Fibroblast of lung (primary cell): Measurements from ENCODE around the gene BABAM2. TPM values are rescaled to one million over a fixed set of nuclear protein-coding genes. Genes with fewer than 3 reads are reported as not detected.

Source experiments
- DNase-seq, 2 donors: peaks; one replicate each; pipeline versions ENCODE4 v3.0.0 to v3.0.0-alpha.2; 2010; ENCODE audit warnings: low read depth in 2 of 2
- H2AFZ ChIP-seq: 2 replicates; pipeline ENCODE4 v1.5.1; 2012; ENCODE audit warnings: low read length, control low read depth, inconsistent platforms
- H3K27ac ChIP-seq: 2 replicates; pipeline ENCODE4 v1.5.1; 2011; ENCODE audit warnings: low read length, control low read depth; ENCODE audit not compliant: insufficient read depth
- H3K27me3 ChIP-seq: 2 replicates; pipeline ENCODE4 v1.5.1; 2011; ENCODE audit warnings: mild to moderate bottlenecking, low read length; ENCODE audit not compliant: control insufficient read depth, insufficient read depth
- H3K36me3 ChIP-seq: 2 replicates; pipeline ENCODE4 v1.5.1; 2011; ENCODE audit warnings: low read length; ENCODE audit not compliant: control insufficient read depth, insufficient read depth
- H3K4me1 ChIP-seq: 2 replicates; pipeline ENCODE4 v1.5.1; 2011; ENCODE audit warnings: low read length; ENCODE audit not compliant: control insufficient read depth, insufficient read depth; ENCODE audit errors: extremely low read depth
- H3K4me2 ChIP-seq: 2 replicates; pipeline ENCODE4 v1.5.1; 2011; ENCODE audit warnings: low read length, control low read depth; ENCODE audit not compliant: insufficient read depth; ENCODE audit errors: extremely low read depth
- H3K4me3 ChIP-seq, 4 experiments: fragments of 200-600 bp in 1 of 4; sonication (generic) in 1 of 4; replicated peaks in 1 of 4; 2 replicates each; pipeline ENCODE4 v1.5.1; 2011 to 2016; ENCODE audit warnings: low read length in 4 of 4, low read depth in 3 of 4, mild to moderate bottlenecking in 3 of 4, control low read depth in 2 of 4, inconsistent platforms in 1 of 4, mixed read lengths in 1 of 4; ENCODE audit not compliant: insufficient read depth in 1 of 4; ENCODE audit errors: control extremely low read depth in 1 of 4
- H3K79me2 ChIP-seq: 2 replicates; pipeline ENCODE4 v1.5.1; 2012; ENCODE audit warnings: mild to moderate bottlenecking, low read length, inconsistent platforms; ENCODE audit not compliant: control insufficient read depth, insufficient read depth
- H3K9ac ChIP-seq: 2 replicates; pipeline ENCODE4 v1.5.1; 2011; ENCODE audit warnings: mild to moderate bottlenecking, low read length, control low read depth; ENCODE audit not compliant: insufficient read depth
- H3K9me3 ChIP-seq: 2 replicates; pipeline ENCODE4 v1.5.1; 2012; ENCODE audit warnings: low read depth, low read length; ENCODE audit not compliant: control insufficient read depth, insufficient read depth
- H4K20me1 ChIP-seq: 2 replicates; pipeline ENCODE4 v1.5.1; 2011; ENCODE audit warnings: low read length; ENCODE audit not compliant: control insufficient read depth, insufficient read depth; ENCODE audit errors: extremely low read depth
- EZH2 ChIP-seq: IDR thresholded peaks from 2 replicates; pipeline ENCODE4 v1.5.1; 2012; ENCODE audit warnings: low read length, control low read depth, mild to moderate bottlenecking; ENCODE audit errors: missing control alignments
- polyA plus RNA-seq, 2 donors: library from polyadenylated mRNA; depleted of rRNA in 1 of 2; stranded (reverse) in 1 of 2; unstranded in 1 of 2; fragments of >200 nt; gene quantifications; 2 replicates each; pipeline ENCODE4 v1.2.1, GENCODE V29; 2011 to 2012; ENCODE audit warnings: missing spikeins in 1 of 2
- total RNA-seq: library from RNA; depleted of rRNA; stranded (reverse); fragments of >200 nt; gene quantifications from 2 replicates; pipeline ENCODE4 v1.2.1, GENCODE V29; 2014
- TF ChIP-seq, protein P1 (sequence below), 2 donors: IDR thresholded peaks in 1 of 2; conservative IDR thresholded peaks in 1 of 2; 1 replicate in 1 of 2; 2 replicates in 1 of 2; pipeline ENCODE4 v1.5.1; 2011 to 2012; ENCODE audit warnings: low read length in 2 of 2, control low read depth in 1 of 2, inconsistent platforms in 1 of 2, low read depth in 1 of 2, mild to moderate bottlenecking in 1 of 2

BABAM2 gene
- total and polyA plus RNA-seq, 2 donors (not counting 1 experiment from before 2014, with no cell fraction given), result 25.6 to 33.4 TPM

DNA sequence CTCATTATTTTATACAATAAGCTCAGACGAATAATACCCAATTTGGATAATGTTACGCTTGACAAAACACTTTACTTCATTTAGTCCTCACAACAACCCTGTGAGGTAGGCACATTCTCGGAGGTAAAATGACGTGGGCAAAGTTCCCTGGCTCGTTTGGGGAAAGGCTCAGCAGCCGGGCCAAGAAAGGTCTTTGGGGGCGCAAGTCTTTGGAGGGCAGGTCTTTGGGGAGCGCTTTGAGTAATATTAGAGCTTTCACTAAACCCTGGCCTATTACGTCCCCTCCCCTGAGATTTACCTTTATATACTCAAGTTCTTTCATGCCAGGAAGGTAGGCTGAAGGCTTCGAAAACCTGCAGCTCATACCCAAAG is 769 bp upstream of the BABAM2 start:
- Histone ChIP-seq H3K4me1 (peaks cover 14% of the 10 kb centered on the region), H3K36me3 (no peaks in the 10 kb centered on the region), H3K9ac (peak overlapping the region; percentile 93), H3K27me3 (no peaks in the 10 kb centered on the region), H3K27ac (peak overlapping the region; percentile 96), H3K9me3 (no peaks in the 10 kb centered on the region), H3K79me2 (peaks cover 6% of the 10 kb centered on the region), H3K4me2 (peak overlapping the region; percentile 93), H3K4me3 (peak overlapping the region; percentile 67 to 92 (median 86)), H2AFZ (peak overlapping the region; percentile 93), H4K20me1 (no peaks in the 10 kb centered on the region)
- DNase-seq, result peak in 1 of 2 donors; percentile 40
- no peak for TF ChIP-seq EZH2
- TF ChIP-seq, protein P1, sequence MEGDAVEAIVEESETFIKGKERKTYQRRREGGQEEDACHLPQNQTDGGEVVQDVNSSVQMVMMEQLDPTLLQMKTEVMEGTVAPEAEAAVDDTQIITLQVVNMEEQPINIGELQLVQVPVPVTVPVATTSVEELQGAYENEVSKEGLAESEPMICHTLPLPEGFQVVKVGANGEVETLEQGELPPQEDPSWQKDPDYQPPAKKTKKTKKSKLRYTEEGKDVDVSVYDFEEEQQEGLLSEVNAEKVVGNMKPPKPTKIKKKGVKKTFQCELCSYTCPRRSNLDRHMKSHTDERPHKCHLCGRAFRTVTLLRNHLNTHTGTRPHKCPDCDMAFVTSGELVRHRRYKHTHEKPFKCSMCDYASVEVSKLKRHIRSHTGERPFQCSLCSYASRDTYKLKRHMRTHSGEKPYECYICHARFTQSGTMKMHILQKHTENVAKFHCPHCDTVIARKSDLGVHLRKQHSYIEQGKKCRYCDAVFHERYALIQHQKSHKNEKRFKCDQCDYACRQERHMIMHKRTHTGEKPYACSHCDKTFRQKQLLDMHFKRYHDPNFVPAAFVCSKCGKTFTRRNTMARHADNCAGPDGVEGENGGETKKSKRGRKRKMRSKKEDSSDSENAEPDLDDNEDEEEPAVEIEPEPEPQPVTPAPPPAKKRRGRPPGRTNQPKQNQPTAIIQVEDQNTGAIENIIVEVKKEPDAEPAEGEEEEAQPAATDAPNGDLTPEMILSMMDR (conservative IDR thresholded peaks at IDR 0.05 in 1 of 2, IDR thresholded peaks at IDR 0.05 in 1 of 2; ENCODE audit: low read depth in 1 of 2, low read length in 2 of 2), result no peak

DNA sequence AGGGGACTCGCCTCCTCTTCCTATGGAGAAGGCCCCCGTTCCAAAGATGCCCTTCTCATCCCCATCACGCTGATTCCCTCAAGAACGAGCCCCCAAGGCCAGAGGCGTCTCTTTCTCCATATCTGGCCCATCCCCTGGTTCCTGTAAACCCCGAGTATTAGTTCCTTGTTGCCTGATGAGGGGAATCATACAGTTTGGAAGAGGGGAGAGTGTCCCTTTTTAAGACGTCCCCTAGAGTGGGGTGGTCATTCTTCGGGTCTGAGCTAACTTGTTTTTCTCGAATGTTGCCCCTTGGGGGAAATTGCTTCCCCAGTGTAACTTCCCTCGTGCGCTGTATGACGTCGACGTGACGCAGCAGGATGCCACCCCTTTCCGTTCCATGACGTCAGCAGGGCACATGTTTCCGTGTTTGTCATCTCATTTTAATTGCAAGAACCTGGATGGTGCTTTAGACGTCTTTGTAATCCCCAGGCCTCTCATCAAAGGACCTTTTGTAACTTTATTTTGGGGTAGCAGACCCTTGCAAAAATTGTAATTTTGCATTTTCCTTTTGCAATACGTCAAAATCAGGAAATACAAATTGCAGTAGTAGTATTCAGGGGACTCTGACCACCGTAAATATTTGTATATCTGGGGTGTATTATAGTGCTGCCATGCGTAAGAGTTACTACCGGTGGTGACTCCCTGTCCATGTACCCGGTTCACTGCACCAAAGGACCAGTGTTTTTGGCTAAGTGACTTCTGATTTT is 569 bp downstream of the BABAM2 start:
- Histone ChIP-seq H3K27ac (peak overlapping the region; percentile 96), H3K79me2 (peaks cover 6% of the 10 kb centered on the region), H4K20me1 (no peaks in the 10 kb centered on the region), H3K4me3 (peak overlapping the region; percentile 67 to 92 (median 82)), H3K27me3 (no peaks in the 10 kb centered on the region), H2AFZ (peak overlapping the region; percentile 79), H3K9me3 (no peaks in the 10 kb centered on the region), H3K9ac (peak overlapping the region; percentile 93), H3K4me1 (peaks cover 9% of the 10 kb centered on the region), H3K36me3 (no peaks in the 10 kb centered on the region), H3K4me2 (peak overlapping the region; percentile 84)
- DNase-seq, result peak; percentile 70 to 90
- TF ChIP-seq, protein P1 (conservative IDR thresholded peaks at IDR 0.05 in 1 of 2, IDR thresholded peaks at IDR 0.05 in 1 of 2; ENCODE audit: low read depth in 1 of 2, low read length in 2 of 2), result no peak
- no peak for TF ChIP-seq EZH2

DNA sequence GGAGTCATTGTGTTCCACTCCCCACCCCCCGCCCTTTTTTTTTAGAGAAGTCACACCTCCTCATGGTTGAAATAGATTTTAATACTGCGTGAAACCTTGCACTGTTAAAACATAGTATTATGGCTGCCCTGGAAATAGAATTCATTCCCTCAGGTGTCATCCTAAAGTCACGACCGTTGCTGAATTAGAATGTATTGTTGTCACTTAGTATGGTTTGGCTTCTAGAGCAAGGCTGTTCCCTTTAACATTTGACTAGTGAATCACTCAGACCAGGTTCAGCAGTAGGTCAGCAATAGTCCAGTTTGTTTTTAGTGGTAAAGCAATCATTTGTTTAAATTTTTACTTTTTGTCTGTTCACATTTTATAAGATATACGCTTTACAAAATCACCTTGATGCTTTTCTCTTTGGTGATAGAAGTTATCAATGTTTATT is 1.2 kb downstream of the BABAM2 start:
- Histone ChIP-seq H3K79me2 (peaks cover 6% of the 10 kb centered on the region), H2AFZ (no peak overlapping the region), H3K9ac (no peak overlapping the region), H3K4me1 (peaks cover 9% of the 10 kb centered on the region), H4K20me1 (no peaks in the 10 kb centered on the region), H3K4me2 (no peak overlapping the region), H3K4me3 (peak overlapping the region in 2 of 4 experiments; percentile 73 to 92), H3K27ac (no peak overlapping the region), H3K27me3 (no peaks in the 10 kb centered on the region), H3K36me3 (peaks cover 4% of the 10 kb centered on the region), H3K9me3 (no peaks in the 10 kb centered on the region)
- TF ChIP-seq EZH2, result no peak
- TF ChIP-seq, protein P1 (conservative IDR thresholded peaks at IDR 0.05 in 1 of 2, IDR thresholded peaks at IDR 0.05 in 1 of 2; ENCODE audit: low read depth in 1 of 2, low read length in 2 of 2), result no peak
- DNase-seq, result peak; percentile 39 to 62
